HFFc6 (cell line): ENCODE data around the gene ZDBF2. TPM values are rescaled to one million over a fixed set of nuclear protein-coding genes. Genes with fewer than 3 reads are reported as not detected.
"Not testable (repeated sequence)": the region's sequence is repeated elsewhere in the genome, so short reads cannot be mapped to it uniquely, and the experiment has no call there.

Experiments
- DNase-seq: peaks from one replicate; pipeline ENCODE4 v3.0.0-alpha.2; 2018
- H3K27ac Mint-ChIP-seq: 2 replicates; pipeline ENCODE4 v1.8.0; 2020; ENCODE audit warnings: mild to moderate bottlenecking, mixed read lengths
- H3K27me3 Mint-ChIP-seq: 2 replicates; pipeline ENCODE4 v1.8.0; 2021; ENCODE audit warnings: mild to moderate bottlenecking, moderate library complexity, mixed read lengths; ENCODE audit not compliant: insufficient read depth
- H3K36me3 Mint-ChIP-seq: 2 replicates; pipeline ENCODE4 v1.8.0; 2021; ENCODE audit warnings: low read depth, mixed read lengths
- H3K4me1 Mint-ChIP-seq: 2 replicates; pipeline ENCODE4 v1.8.0; 2020; ENCODE audit warnings: low read depth, mixed read lengths
- H3K4me3 Mint-ChIP-seq: 2 replicates; pipeline ENCODE4 v1.8.0; 2020; ENCODE audit warnings: mild to moderate bottlenecking, moderate library complexity, mixed read lengths
- H3K9me3 Mint-ChIP-seq: 2 replicates; pipeline ENCODE4 v1.8.0; 2020; ENCODE audit warnings: mild to moderate bottlenecking, mixed read lengths
- CTCF ChIP-seq: fragments of 200-600 bp; sonication (generic); IDR thresholded peaks from 2 replicates; pipeline ENCODE4 v1.5.0; 2021; ENCODE audit warnings: antibody characterized with exemption, mild to moderate bottlenecking
- total RNA-seq, 6 experiments: library from RNA; stranded (reverse); fragmentation: NEBNext Ultra II Directional; extraction: Animal tissue kit (Norgen Biotek cat#: 25700); gene quantifications; 2 replicates in 1 of 6; 3 replicates in 5 of 6; pipeline ENCODE4 v1.2.3, GENCODE V29; 2021

ZDBF2 gene
- total RNA-seq, 6 experiments from 2014 or later = 11.4 to 15.4 (median 12.9) TPM

GRCh38 chr2:206345606-206346005 lies 71.1 kb downstream of the ZDBF2 start:
- Mint-ChIP-seq H3K9me3 (peaks cover 24% of the 10 kb centered on the region), H3K4me3 (no peak overlapping the region), H3K4me1 (no peaks in the 10 kb centered on the region), H3K36me3 (no peaks in the 10 kb centered on the region; the same call in 1 of the 2 replicates), H3K27ac (no peak overlapping the region), H3K27me3 (peaks cover 1% of the 10 kb centered on the region)
- DNase-seq = no peak
- no peak for TF ChIP-seq CTCF

GRCh38 chr2:206349375-206349774 lies 74.9 kb downstream of the ZDBF2 start:
- H3K4me3 Mint-ChIP-seq = no peak overlapping the region

GRCh38 chr2:206352571-206352970 lies 78.1 kb downstream of the ZDBF2 start:
- peaks cover 10% of the 10 kb centered on the region for H3K9me3 Mint-ChIP-seq
- peaks cover 1% of the 10 kb centered on the region; the same call in 1 of the 2 replicates for H3K27me3 Mint-ChIP-seq
- H3K4me3 Mint-ChIP-seq = no peak overlapping the region
- no peaks in the 10 kb centered on the region for H3K4me1 Mint-ChIP-seq
- H3K36me3 Mint-ChIP-seq = no peaks in the 10 kb centered on the region
- TF ChIP-seq CTCF = no peak
- DNase-seq = no peak
- H3K27ac Mint-ChIP-seq = no peak overlapping the region

More at GRCh38 chr2:206349375-206349774, 74.9 kb downstream of the ZDBF2 start:
- peaks cover 1% of the 10 kb centered on the region; the same call in 1 of the 2 replicates for H3K27me3 Mint-ChIP-seq
- no peak for DNase-seq
- peaks cover 15% of the 10 kb centered on the region for H3K9me3 Mint-ChIP-seq
- H3K36me3 Mint-ChIP-seq = no peaks in the 10 kb centered on the region
- TF ChIP-seq CTCF = no peak
- H3K4me1 Mint-ChIP-seq = no peaks in the 10 kb centered on the region
- H3K27ac Mint-ChIP-seq = no peak overlapping the region

- Mint-ChIP-seq H3K9me3 (peaks cover 15% of the 10 kb centered on the region), H3K27me3 (no peaks in the 10 kb centered on the region), H3K27ac (no peak overlapping the region), H3K4me3 (no peak overlapping the region), H3K4me1 (no peaks in the 10 kb centered on the region), H3K36me3 (no peaks in the 10 kb centered on the region)
- no peak; the same call in 1 of the 2 replicates for TF ChIP-seq CTCF
- DNase-seq = no peak
These were observed 79.2 kb downstream of the ZDBF2 start for GRCh38 chr2:206353685-206354084.

- Mint-ChIP-seq H3K9me3 (peaks cover 17% of the 10 kb centered on the region), H3K4me3 (no peak overlapping the region), H3K27ac (no peak overlapping the region), H3K4me1 (no peaks in the 10 kb centered on the region), H3K27me3 (no peaks in the 10 kb centered on the region), H3K36me3 (no peaks in the 10 kb centered on the region)
- no peak for TF ChIP-seq CTCF
- no peak for DNase-seq
These were observed 79.7 kb downstream of the ZDBF2 start for GRCh38 chr2:206354129-206354528.

GRCh38 chr2:206356840-206357239 lies 82.4 kb downstream of the ZDBF2 start:
- H3K27me3 Mint-ChIP-seq, H3K27ac Mint-ChIP-seq, DNase-seq, H3K36me3 Mint-ChIP-seq, H3K4me1 Mint-ChIP-seq, H3K4me3 Mint-ChIP-seq: not testable (repeated sequence)
- H3K9me3 Mint-ChIP-seq = peaks cover 24% of the 10 kb centered on the region

- H3K4me1 Mint-ChIP-seq, H3K27ac Mint-ChIP-seq: not testable (repeated sequence)
- peaks cover 24% of the 10 kb centered on the region for H3K9me3 Mint-ChIP-seq
These were observed 86.4 kb downstream of the ZDBF2 start for GRCh38 chr2:206360840-206361239.

More at GRCh38 chr2:206360840-206361239, 86.4 kb downstream of the ZDBF2 start:
- H3K27me3 Mint-ChIP-seq, DNase-seq, H3K4me3 Mint-ChIP-seq, H3K36me3 Mint-ChIP-seq: not testable (repeated sequence)
